NCI-H1694 treated with DMSO at 0.1 percent for 48 hours (cell line): Measurements from ENCODE around the gene CRKL.
"Not testable (repeated sequence)": the region's sequence is repeated elsewhere in the genome, so short reads cannot be mapped to it uniquely, and the experiment has no call there.

Source experiments
- DNase-seq: peaks from one replicate; lab custom pipeline; 2025; lab: John Stamatoyannopoulos, UW

Gene CRKL, protein sequence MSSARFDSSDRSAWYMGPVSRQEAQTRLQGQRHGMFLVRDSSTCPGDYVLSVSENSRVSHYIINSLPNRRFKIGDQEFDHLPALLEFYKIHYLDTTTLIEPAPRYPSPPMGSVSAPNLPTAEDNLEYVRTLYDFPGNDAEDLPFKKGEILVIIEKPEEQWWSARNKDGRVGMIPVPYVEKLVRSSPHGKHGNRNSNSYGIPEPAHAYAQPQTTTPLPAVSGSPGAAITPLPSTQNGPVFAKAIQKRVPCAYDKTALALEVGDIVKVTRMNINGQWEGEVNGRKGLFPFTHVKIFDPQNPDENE

DNA sequence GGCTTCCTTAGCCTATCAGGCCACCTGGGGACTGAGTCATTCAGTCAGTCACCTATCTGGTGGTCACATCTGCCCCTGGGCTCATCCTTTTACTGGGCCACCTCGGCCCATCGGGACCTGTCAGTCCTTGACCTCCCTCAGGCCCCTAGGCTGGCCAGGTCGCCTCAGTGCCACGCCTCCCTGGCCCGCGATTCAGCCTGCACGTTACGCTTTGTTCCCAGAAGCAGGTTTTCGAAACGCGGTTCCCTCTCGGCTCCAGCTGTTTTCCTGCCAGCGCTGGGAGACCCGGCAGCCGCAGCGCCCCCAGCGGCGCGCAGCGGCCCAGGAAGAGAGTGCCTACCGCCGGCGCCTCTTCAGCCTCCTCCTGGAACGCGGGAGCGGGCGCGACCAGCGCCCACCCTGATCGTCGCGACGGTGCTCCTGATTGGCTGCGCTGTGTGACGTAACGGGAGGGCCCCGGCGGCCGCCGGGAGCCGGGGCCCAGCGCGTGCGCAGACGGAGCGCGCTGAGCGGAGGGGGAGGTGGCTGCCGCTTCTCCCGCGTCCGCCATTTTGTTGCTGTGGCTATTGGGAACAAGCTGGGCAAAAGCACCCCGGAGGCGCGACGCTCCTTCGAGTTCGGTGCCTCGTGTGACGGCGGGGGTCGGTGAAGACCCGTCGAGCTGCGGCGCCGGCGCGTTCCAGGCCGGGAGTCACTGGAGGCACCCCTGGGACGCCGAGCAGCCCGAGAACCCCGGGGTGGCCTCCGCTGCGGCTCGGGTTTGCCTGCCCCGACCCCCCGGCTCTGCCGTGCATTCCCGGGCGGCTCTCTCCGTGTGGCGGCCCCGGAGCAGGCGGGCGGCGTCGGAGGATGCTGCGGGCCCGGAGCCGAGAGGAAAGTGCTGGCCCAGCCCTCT, at the start of gene CRKL:
TSS of gene CRKL (plus strand) at position 492 of the 895 bp plus-strand sequence. CDS start 528 bp downstream, outside the sequence.
- peak; percentile 94 for DNase-seq

DNA sequence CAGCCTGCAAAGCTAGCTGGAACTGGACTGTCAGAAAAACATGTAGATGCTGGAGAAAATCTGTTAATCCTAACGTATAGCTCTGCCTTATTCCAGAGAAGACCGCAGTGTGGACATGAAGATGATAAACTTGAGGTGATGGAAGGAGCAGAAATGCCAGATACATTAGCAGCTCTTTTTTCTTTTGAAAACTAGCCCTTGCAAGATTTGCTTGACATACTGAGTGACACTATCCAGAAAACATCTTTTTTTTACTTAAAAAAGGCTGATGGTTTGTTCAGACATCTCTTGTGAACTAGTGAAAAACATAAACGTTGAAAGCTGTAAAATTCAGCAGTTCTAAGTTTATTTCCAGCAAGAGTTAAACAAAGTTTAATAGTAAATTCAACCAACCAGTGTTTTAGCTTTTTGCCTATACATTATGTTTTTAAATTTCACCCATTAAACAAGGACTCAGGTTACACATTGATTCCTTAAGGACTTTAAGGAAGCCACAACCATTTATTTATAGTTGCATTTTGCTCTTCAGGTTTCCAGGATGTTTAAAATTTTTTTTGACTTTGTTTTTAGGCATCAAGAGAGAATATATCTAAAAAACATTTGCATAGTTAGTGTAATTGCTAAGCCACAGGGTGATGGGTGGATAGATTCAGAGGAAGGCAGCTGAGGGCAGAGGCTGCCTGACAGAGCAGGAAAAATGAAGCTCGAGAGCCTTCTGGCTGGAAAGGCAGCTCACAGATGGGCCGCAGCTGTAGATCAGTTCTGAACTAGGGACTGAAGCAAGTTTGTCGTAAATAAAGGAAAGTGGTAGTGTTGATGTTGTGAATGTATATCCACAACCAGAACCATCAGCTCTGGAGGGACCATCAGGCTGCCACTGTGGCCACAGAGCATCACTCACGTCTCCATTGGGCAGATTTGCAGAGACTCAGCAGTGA, 48.9 kb upstream of the CRKL start:
- DNase-seq = peak; percentile 8

DNA sequence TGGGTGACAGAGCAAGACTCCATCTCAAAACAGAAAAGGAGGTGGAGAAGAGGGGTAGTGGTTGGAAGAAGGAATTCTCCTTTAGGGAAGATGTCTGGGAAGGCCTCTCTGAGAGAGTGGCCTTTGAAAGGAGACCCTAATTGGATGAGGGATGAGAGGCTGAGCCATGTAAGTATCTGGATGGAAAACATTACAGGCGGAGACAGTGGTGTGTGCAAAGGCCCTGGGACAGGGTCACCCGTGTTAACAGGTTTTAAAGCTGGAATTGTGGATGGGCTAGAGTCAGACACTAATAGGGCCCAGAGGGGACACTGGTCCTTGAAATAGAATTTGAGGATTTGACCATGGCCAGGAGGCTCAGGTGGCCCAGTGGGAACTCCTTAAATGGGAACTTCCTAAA, 48.0 kb upstream of the CRKL start:
- DNase-seq = no peak

GRCh38 chr22:20873214-20873613, 44.0 kb upstream of the CRKL start:
- DNase-seq = no peak

- DNase-seq = no peak
These were observed 41.9 kb upstream of the CRKL start for GRCh38 chr22:20875296-20875695.

GRCh38 chr22:20877715-20878114, 39.5 kb upstream of the CRKL start:
- no peak for DNase-seq

- no peak for DNase-seq
These were observed 36.0 kb upstream of the CRKL start for GRCh38 chr22:20881231-20881630.

- DNase-seq = no peak
These were observed 35.1 kb upstream of the CRKL start for GRCh38 chr22:20881869-20882815.

DNA sequence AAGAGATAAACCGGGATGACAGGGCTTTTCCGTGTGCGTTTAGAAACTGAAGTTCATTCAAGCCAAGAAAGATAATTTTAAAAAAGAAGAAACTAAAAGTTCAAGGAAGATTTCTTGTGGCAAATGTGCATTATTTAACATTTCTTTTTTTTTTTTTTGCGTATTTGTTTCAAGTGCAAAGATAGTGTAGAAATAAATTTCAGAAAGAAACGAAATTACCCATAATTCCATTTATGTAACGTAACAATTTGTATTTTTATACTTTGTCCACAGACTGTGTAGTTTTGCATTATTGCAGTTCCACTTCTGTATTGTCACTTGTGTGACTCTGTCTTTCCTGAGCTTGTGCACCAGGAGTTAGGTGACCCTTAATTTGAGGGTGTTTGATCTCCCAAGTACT, 34.4 kb upstream of the CRKL start:
- DNase-seq = no peak

- no peak for DNase-seq
These were observed 32.8 kb upstream of the CRKL start for GRCh38 chr22:20884454-20884853.

- no peak for DNase-seq
These were observed 32.1 kb upstream of the CRKL start for GRCh38 chr22:20885017-20885556.

DNA sequence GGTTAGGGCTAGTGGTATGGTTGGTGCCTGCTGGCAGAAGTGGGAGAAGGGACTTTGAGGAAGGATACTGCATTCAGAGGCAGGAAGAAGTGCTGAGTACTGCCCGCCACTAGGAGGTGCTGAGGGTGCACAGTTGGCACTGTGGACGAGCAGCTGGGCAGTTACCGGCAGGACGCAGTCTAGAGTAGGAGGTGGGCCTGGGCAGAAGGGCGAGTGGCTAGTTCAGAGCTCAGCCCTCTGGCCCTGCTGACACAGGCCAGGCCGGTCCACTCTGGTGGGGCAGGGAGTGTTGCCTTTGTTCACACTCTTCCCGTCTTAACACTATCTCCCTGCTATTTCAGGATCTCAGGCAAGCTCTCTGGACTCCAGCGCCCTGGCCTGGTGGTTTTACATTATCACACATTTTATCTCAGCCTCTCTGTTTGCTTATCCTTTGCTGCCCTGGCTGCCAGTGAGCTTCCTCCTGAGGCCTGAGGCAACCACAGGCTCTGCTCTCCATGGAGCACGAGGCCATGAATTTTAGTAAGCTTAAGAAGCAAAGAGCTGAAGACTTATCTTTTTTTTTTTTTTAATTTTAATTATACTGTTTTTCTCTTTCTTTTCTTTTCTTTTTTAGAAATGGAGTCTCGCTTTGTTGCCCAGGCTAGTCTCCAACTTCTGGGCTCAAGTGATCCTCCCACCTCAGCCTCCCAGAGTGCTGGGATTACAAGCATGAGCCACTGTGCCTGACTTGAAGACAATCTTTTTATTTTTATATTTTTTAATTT, 31.5 kb upstream of the CRKL start:
- peak; percentile 79 for DNase-seq

DNA sequence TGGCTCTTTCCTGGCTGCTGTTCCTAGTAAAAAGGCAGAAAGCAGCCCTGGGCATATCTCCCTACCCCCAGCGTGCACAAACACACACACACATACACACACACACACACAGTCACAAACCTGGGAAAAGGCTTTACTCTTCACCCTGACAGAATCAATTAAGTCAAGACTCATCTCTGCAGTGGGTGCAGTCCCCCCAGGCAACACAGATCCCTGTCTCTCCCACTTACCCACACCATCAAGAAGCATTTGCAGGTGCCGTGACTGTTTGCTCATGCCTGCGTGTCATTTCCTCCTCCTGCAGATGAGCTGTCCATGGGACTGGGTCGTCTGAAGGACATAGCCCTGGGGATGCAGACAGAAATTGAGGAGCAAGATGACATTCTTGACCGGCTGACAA, 29.8 kb upstream of the CRKL start:
- no peak for DNase-seq

DNA sequence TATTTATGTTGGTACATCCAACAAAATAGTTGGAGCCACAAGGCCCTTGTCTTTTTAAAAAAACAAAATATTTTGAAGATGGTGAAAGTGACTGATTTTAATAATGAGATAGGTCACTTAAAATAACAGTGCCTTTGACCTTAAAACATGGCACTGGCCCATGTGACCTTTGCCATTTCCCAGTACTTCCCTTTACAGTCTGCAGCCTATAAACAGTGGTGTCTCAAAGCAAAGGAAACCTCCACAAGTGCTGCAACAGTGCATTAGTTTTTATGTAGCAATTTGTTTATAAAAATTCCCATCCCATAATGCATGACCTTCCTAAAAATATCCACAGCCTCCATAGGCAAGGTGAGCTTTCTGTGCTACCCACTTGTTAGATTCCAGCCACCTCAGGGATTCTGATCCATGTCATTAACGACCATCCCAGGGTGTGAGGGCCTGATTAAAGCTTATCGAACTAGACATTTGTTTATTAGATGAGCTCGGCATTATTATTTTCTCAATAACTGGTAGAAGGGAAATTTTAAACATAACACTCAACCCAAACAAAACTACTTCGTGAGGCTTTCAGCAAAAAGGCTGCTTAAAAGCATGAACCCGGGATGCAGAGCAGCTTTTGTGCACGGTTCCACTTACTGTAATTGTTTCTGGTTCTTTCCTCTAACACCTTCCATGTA, 28.0 kb upstream of the CRKL start:
- no peak for DNase-seq

DNA sequence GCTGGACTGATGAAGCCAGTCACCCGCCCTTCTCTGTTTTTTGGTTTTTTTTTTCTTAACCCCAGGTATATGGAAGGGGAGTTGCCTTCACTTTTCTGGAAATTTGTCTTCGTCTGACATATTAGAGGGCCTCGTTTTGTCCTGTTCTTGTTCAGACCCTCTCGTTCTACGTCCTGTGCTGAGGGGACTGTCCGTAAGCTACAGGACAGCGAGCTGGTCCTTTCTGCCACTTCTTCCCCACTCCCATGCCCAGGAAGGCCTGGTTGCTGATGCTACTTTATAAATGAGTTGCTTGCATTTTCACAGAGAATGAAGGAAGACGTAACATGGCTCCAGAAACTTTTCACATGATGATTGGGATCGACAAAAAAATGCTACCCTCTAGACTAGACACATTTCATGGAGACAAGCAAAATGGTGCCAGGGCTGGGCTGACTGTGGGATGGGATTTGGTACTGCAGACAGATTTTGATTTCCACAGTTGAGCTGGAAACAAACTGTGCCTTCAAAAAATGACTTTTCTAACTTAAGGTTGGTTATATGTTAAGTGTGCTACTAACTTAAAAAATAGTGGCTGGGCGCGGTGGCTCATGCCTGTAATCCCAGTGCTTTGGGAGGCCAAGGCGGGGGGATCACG, 27.2 kb upstream of the CRKL start:
- no peak for DNase-seq

DNA sequence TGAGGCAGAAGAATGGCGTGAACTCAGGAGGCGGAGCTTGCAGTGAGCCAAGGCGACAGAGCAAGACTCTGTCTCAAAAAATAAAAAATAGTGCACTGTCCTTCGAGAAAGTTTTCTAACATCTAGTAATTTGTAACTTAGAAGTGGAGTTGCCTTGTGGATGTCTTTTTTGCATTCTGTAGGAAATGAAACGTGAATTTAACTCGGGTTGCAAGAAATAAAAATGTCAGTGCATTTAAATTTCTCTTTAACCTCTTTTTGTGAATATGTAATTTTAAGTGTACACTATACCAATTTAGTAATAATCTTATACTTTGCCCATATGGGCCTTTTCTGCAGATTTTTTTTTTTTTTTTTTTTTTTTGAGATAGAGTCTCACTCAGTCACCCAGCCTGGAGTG, 26.2 kb upstream of the CRKL start:
- DNase-seq = no peak

GRCh38 chr22:20897737-20898136, 19.5 kb upstream of the CRKL start:
- DNase-seq = not testable (repeated sequence)

GRCh38 chr22:20899827-20900423, 17.3 kb upstream of the CRKL start:
- no peak for DNase-seq
